ENCODE measurements around the gene RBPJ.

The RBPJ gene

GRCh38 chr4:26365537-26366150 is 44.8 kb downstream of the RBPJ start:
- H3K27ac ChIP-seq, result no peak overlapping the region
- TF ChIP-seq, protein P1, sequence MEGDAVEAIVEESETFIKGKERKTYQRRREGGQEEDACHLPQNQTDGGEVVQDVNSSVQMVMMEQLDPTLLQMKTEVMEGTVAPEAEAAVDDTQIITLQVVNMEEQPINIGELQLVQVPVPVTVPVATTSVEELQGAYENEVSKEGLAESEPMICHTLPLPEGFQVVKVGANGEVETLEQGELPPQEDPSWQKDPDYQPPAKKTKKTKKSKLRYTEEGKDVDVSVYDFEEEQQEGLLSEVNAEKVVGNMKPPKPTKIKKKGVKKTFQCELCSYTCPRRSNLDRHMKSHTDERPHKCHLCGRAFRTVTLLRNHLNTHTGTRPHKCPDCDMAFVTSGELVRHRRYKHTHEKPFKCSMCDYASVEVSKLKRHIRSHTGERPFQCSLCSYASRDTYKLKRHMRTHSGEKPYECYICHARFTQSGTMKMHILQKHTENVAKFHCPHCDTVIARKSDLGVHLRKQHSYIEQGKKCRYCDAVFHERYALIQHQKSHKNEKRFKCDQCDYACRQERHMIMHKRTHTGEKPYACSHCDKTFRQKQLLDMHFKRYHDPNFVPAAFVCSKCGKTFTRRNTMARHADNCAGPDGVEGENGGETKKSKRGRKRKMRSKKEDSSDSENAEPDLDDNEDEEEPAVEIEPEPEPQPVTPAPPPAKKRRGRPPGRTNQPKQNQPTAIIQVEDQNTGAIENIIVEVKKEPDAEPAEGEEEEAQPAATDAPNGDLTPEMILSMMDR (conservative IDR thresholded peaks at IDR 0.05), result no peak

DNA sequence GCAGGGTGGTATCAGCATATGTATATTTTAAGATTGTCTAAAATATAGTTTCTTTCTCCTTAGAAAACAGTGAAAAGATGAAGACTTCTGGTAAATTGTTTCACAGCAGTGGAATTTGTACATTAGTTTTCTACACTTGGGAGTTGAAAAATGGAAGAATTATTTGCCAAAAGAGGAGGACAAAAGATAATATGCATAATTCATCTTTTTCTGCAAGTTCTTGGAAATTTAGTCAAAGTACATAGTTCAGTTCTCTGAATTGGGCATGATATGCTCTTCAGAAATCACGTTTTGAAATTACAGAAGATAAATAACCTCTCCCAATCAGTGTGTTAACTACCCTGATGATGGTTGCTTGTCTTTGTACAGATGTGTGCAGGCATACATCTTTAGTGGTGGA is 47.0 kb downstream of the RBPJ start:
- no peak overlapping the region for H3K27ac ChIP-seq
- TF ChIP-seq, protein P1 (conservative IDR thresholded peaks at IDR 0.05), result no peak

DNA sequence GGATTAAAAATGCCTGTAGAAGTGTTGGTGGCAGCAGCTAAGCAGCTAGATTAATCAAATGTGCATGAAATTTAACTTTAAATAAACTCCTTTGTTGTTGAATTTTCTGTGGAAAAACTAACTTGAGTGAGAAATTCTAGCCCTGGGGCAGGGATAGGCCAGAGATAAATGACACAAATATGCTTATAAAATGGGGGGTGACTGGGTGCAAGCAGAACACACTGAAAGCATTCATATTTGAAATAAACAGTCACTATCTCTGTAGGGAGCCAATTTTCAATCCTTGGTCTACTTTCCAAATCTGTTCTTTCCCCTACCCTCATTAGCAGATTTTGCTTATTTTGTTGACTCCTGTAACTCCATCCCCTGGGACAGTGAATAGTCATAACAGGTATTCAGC is 47.9 kb downstream of the RBPJ start:
- TF ChIP-seq, protein P1 (conservative IDR thresholded peaks at IDR 0.05), result no peak
- no peak overlapping the region for H3K27ac ChIP-seq

- TF ChIP-seq, protein P1 (conservative IDR thresholded peaks at IDR 0.05), result no peak
- no peak overlapping the region for H3K27ac ChIP-seq
These were observed 48.3 kb downstream of the RBPJ start for GRCh38 chr4:26369132-26369531.

DNA sequence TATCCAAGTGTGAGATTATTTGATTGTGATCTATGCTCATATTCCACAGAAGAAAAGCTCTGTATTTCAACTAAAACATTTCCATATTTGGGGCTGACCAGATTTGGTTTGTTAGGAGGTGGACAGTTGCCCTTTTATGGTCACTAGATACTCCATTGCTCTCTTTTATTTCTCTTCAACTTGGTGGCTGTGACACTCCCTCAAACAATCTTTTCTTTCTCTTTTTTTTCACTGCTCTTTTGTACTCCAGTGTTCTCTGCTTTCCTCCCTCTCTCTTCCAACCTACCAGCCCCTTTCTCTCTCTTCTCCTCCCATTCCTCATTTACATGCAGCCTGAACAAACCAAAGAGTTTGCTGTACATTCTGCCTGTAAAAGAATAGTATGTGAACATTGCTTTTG is 48.8 kb downstream of the RBPJ start:
- TF ChIP-seq, protein P1 (conservative IDR thresholded peaks at IDR 0.05), result no peak
- no peak overlapping the region for H3K27ac ChIP-seq

- peak overlapping the region; percentile 69 for H3K27ac ChIP-seq
- TF ChIP-seq, protein P1 (conservative IDR thresholded peaks at IDR 0.05), result no peak
These were observed 51.3 kb downstream of the RBPJ start for GRCh38 chr4:26372076-26372475.

GRCh38 chr4:26372525-26373172 is 51.8 kb downstream of the RBPJ start:
- TF ChIP-seq, protein P1 (conservative IDR thresholded peaks at IDR 0.05), result no peak
- H3K27ac ChIP-seq, result peak overlapping the region; percentile 69
